ENCODE data around the gene SH2D7.

DNA sequence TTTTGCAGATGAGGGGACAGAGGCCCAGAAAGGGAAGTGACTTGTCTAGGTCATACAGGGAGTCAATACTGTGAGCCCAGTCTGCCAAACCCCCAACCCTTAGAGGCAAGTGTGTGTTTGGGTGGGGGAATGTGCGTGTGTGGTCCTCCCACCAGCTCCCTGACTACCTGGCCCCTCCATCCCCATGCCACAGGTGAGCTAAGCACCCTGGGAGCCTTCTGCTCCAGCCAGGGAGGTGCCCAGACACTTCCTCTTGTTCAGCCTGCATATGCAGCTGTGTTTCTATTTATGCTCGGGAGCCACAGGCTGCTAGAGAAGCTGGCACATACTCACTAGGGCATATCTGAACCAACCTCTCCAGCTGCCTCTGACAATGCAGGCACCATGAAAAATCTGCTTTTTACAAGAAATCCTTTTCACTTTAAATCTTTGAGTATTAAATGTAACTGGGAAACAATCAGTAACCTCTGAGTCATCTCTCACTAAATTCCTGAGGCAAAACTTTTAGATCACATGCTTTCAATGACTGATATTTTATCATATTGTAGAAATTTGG, 35.6 kb upstream of the SH2D7 start:
- TF ChIP-seq, protein P1, sequence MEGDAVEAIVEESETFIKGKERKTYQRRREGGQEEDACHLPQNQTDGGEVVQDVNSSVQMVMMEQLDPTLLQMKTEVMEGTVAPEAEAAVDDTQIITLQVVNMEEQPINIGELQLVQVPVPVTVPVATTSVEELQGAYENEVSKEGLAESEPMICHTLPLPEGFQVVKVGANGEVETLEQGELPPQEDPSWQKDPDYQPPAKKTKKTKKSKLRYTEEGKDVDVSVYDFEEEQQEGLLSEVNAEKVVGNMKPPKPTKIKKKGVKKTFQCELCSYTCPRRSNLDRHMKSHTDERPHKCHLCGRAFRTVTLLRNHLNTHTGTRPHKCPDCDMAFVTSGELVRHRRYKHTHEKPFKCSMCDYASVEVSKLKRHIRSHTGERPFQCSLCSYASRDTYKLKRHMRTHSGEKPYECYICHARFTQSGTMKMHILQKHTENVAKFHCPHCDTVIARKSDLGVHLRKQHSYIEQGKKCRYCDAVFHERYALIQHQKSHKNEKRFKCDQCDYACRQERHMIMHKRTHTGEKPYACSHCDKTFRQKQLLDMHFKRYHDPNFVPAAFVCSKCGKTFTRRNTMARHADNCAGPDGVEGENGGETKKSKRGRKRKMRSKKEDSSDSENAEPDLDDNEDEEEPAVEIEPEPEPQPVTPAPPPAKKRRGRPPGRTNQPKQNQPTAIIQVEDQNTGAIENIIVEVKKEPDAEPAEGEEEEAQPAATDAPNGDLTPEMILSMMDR (IDR thresholded peaks at IDR 0.05; ENCODE audit: low read depth, low read length): no peak
- no peak for TF ChIP-seq EZH2phosphoT487 (IDR thresholded peaks at IDR 0.05; ENCODE audit: low read depth)
